B cell (primary cell): ENCODE data around the gene RAB43. TPM values are rescaled to one million over a fixed set of nuclear protein-coding genes. Genes with fewer than 3 reads are reported as not detected.
"Not testable (repeated sequence)": the region's sequence is repeated elsewhere in the genome, so short reads cannot be mapped to it uniquely, and the experiment has no call there.

Experiments used
- ATAC-seq: fragments of 200-7000 bp; cut with Tn5 transposase; one replicate; pipeline ENCODE4 v1.10.0; 2021; ENCODE audit warnings: low read depth, mild to moderate bottlenecking, moderate number of reproducible peaks, moderate library complexity
- CTCF ChIA-PET: fragments of 350-600 bp; sonication (Branson Sonifier 250); formaldehyde crosslinking; loops from one replicate; lab custom pipeline; 2021; ENCODE audit warnings: antibody characterized with exemption, inconsistent platforms; lab: Charles Lee
- POLR2A ChIA-PET: fragments of 350-600 bp; sonication (Branson Sonifier 250); formaldehyde crosslinking; loops from one replicate; lab custom pipeline; 2021; ENCODE audit warnings: antibody characterized with exemption; lab: Charles Lee
- DNase-seq: peaks from one replicate; pipeline ENCODE4 v3.0.0; 2013
- H2AFZ ChIP-seq: 2 replicates; pipeline ENCODE4 v1.6.1; 2012; ENCODE audit warnings: mild to moderate bottlenecking, low read depth, low read length; ENCODE audit not compliant: insufficient read depth, poor library complexity, severe bottlenecking
- H3K27ac ChIP-seq, 2 donors: 1 replicate in 1 of 2; 2 replicates in 1 of 2; pipeline ENCODE4 v1.5.1; 2012 to 2013; ENCODE audit warnings: low read length in 2 of 2, mild to moderate bottlenecking in 2 of 2, moderate library complexity in 1 of 2
- H3K27me3 ChIP-seq, 4 experiments: fragments of 200-600 bp in 1 of 4; sonication (generic) in 1 of 4; replicated peaks in 1 of 4; 1 replicate in 2 of 4; 2 replicates in 2 of 4; pipeline versions ENCODE4 v1.6.1 to v1.7.0; 2013 to 2016; ENCODE audit warnings: low read length in 3 of 4, mild to moderate bottlenecking in 2 of 4, mixed read lengths in 1 of 4, moderate library complexity in 1 of 4; ENCODE audit not compliant: insufficient read depth in 4 of 4, control insufficient read depth in 3 of 4; ENCODE audit errors: control extremely low read depth in 1 of 4
- H3K36me3 ChIP-seq, 2 experiments: replicated peaks in 1 of 2; 1 replicate in 1 of 2; 2 replicates in 1 of 2; pipeline versions ENCODE4 v1.6.1 to v1.7.1; 2013; ENCODE audit warnings: low read length in 1 of 2; ENCODE audit not compliant: insufficient read depth in 2 of 2, control insufficient read depth in 1 of 2; ENCODE audit errors: control extremely low read depth in 1 of 2, extremely low read depth in 1 of 2
- H3K4me1 ChIP-seq, 2 donors: fragments of 200-600 bp in 1 of 2; sonication (generic) in 1 of 2; 1 replicate in 1 of 2; 2 replicates in 1 of 2; pipeline versions ENCODE4 v1.5.1 to v1.6.1; 2013 to 2017; ENCODE audit warnings: low read length in 2 of 2; ENCODE audit not compliant: control insufficient read depth in 2 of 2, insufficient read depth in 2 of 2
- H3K4me2 ChIP-seq: replicated peaks from 2 replicates; pipeline ENCODE3; 2012; ENCODE audit warnings: mild to moderate bottlenecking, low read depth, low read length; ENCODE audit not compliant: poor library complexity, severe bottlenecking
- H3K4me3 ChIP-seq, 5 experiments: fragments of 200-600 bp in 1 of 5; sonication (generic) in 1 of 5; 1 replicate in 3 of 5; 2 replicates in 2 of 5; pipeline versions ENCODE4 v1.5.1 to v1.7.0; 2011 to 2016; ENCODE audit warnings: low read length in 4 of 5, mild to moderate bottlenecking in 4 of 5, low read depth in 2 of 5, control low read depth in 1 of 5, moderate library complexity in 1 of 5; ENCODE audit not compliant: insufficient read depth in 1 of 5; ENCODE audit errors: control extremely low read depth in 1 of 5, extremely low read depth in 1 of 5
- H3K79me2 ChIP-seq: fragments of 200-600 bp; sonication (generic); one replicate; pipeline ENCODE4 v1.6.0; 2016; ENCODE audit warnings: low read length; ENCODE audit not compliant: control insufficient read depth, insufficient read depth
- H3K9ac ChIP-seq: fragments of 200-600 bp; sonication (generic); 2 replicates; pipeline ENCODE4 v1.6.1; 2017; ENCODE audit warnings: mild to moderate bottlenecking, low read length, moderate library complexity
- H3K9me3 ChIP-seq, 3 donors: one replicate each; pipeline versions ENCODE4 v1.6.1 to v1.7.1; 2013; ENCODE audit warnings: low read length in 2 of 3; ENCODE audit not compliant: control insufficient read depth in 2 of 3, insufficient read depth in 1 of 3; ENCODE audit errors: control extremely low read depth in 1 of 3
- H4K20me1 ChIP-seq: 2 replicates; pipeline ENCODE4 v1.6.0; 2012; ENCODE audit warnings: mild to moderate bottlenecking, low read length; ENCODE audit not compliant: insufficient read depth, control insufficient read depth, poor library complexity, severe bottlenecking
- H3K27ac Mint-ChIP-seq: one replicate; pipeline ENCODE4 v1.8.0; 2021; ENCODE audit warnings: mixed read lengths
- H3K27me3 Mint-ChIP-seq: one replicate; pipeline ENCODE4 v1.8.0; 2021; ENCODE audit warnings: mixed read lengths
- H3K4me1 Mint-ChIP-seq: one replicate; pipeline ENCODE4 v1.8.0; 2021; ENCODE audit warnings: mixed read lengths
- H3K4me3 Mint-ChIP-seq: one replicate; pipeline ENCODE4 v1.8.0; 2021; ENCODE audit warnings: mixed read lengths
- H3K9me3 Mint-ChIP-seq: one replicate; pipeline ENCODE4 v1.8.0; 2022; ENCODE audit warnings: mixed read lengths; ENCODE audit not compliant: insufficient read depth
- CTCF ChIP-seq: fragments of 200-600 bp; IDR thresholded peaks from one replicate; pipeline ENCODE4 v1.8.0; 2022; ENCODE audit warnings: antibody characterized with exemption, mild to moderate bottlenecking
- EZH2 ChIP-seq: IDR thresholded peaks from 2 replicates; pipeline ENCODE4 v1.6.1; 2012; ENCODE audit warnings: borderline replicate concordance, low read depth, mild to moderate bottlenecking, moderate library complexity, low read length; ENCODE audit not compliant: insufficient read depth, poor library complexity, severe bottlenecking
- WGBS: methylation state at CpG from one replicate; pipeline ENCODE4 v1.1.5; 2013; ENCODE audit warnings: missing lambda C conversion rate; ENCODE audit not compliant: insufficient coverage; 5-methylcytosine and 5-hydroxymethylcytosine counted together
- intact Hi-C: fragments of 100-400 bp; cut with micrococcal nuclease; formaldehyde crosslinking; loops from one replicate; pipeline ENCODE4 v1.10.0; 2022
- polyA plus RNA-seq: library from polyadenylated mRNA; depleted of rRNA; stranded (reverse); fragments of >200 nt; gene quantifications from 2 replicates; pipeline ENCODE4 v1.2.3, GENCODE V29; 2012
- total RNA-seq, 2 donors: library from RNA; stranded (reverse); fragments of 120-200 nt in 1 of 2; gene quantifications; 1 replicate in 1 of 2; 2 replicates in 1 of 2; pipeline versions ENCODE4 v1.2.3 to v1.2.4, GENCODE V29; 2013 to 2022

RAB43 gene
- total and polyA plus RNA-seq, 2 donors (not counting 1 experiment from before 2014, with no cell fraction given) = 7.6 to 14.3 TPM

DNA sequence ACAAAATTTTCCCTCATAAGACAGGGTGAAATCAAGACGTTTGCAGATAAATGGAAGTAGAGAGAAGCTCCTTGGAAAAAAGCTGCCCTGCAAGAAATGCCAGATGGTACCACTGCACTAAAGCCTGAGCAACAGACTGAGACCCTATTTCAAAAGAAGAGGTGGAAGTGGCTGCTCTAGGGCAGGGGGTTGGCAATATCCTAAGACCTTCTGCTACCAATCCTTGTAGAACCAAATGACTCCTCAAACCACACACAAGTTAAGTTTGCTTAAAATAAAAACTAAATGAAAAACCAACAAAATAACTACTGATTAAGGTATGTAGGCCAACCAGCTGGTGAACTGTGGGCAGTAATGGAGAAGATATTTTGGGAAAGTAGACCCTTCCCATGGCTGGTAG, 21.3 kb downstream of the RAB43 start:
- Histone ChIP-seq H3K27me3 (no peaks in the 10 kb centered on the region), H3K27ac (no peak overlapping the region), H3K9me3 (no peaks in the 10 kb centered on the region), H3K4me3 (no peak overlapping the region), H3K9ac (no peak overlapping the region), H2AFZ (no peak overlapping the region), H3K79me2 (peaks cover 61% of the 10 kb centered on the region), H3K4me2 (no peak overlapping the region), H3K4me1 (no peaks in the 10 kb centered on the region), H4K20me1 (peaks cover 56% of the 10 kb centered on the region), H3K36me3 (no peaks in the 10 kb centered on the region)
- no peak for DNase-seq
- Mint-ChIP-seq H3K27ac (no peak overlapping the region), H3K27me3 (no peaks in the 10 kb centered on the region), H3K9me3 (peaks cover 4% of the 10 kb centered on the region), H3K4me3 (no peak overlapping the region), H3K4me1 (no peaks in the 10 kb centered on the region)
- no CpG with 5 or more reads among the region's 1 CpG for WGBS
- ChIA-PET POLR2A (no interaction called here), CTCF (interaction anchor here (1.2 kb wide), 1 partner anchor 62 kb away, joined by 3 read pairs; no protein-coding TSS in a partner anchor)
- intact Hi-C loops = no loop called here
- TF ChIP-seq EZH2 = no peak
- TF ChIP-seq CTCF = no peak
- ATAC-seq = no peak

DNA sequence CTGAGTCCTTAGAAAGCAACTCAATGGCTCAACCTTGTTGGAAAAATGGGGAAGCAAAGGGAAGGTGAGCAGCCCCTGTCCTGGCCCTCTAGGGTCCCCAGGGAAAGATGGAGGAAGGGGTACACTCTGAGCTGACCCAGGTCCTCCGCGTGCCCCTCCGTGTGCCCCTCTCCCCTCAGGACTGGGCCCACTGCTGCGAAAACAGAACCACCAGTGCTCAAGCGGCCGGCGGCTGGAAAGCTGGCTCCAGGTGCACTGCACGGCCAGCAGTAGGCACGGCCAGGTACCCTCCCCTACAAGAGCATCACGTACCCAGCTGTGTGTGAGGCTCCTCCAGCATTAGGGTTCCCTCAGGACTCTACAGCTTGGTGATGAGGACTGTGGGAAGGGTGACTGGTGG, 26.3 kb downstream of the RAB43 start:
- Mint-ChIP-seq H3K9me3 (peaks cover 4% of the 10 kb centered on the region), H3K27ac (no peak overlapping the region), H3K4me3 (no peak overlapping the region), H3K27me3 (no peaks in the 10 kb centered on the region), H3K4me1 (no peaks in the 10 kb centered on the region)
- CTCF ChIA-PET = interaction anchor here (0.6 to 3.7 kb wide), 2 partner anchors 57 to 125 kb away, joined by 3 to 11 read pairs; no protein-coding TSS in a partner anchor
- ATAC-seq = no peak
- WGBS = 100% methylated on average over 7 of the region's 10 CpGs
- Histone ChIP-seq H3K4me3 (no peak overlapping the region), H4K20me1 (peaks cover 29% of the 10 kb centered on the region), H3K4me1 (no peaks in the 10 kb centered on the region), H2AFZ (no peak overlapping the region), H3K36me3 (peaks cover 1 to 12% of the 10 kb centered on the region in 2 experiments), H3K4me2 (no peak overlapping the region), H3K79me2 (peaks cover 21% of the 10 kb centered on the region), H3K9me3 (no peaks in the 10 kb centered on the region), H3K9ac (no peak overlapping the region), H3K27ac (no peak overlapping the region), H3K27me3 (no peaks in the 10 kb centered on the region)
- intact Hi-C loops = no loop called here
- DNase-seq = no peak
- POLR2A ChIA-PET = no interaction called here
- no peak for TF ChIP-seq EZH2
- no peak for TF ChIP-seq CTCF

DNA sequence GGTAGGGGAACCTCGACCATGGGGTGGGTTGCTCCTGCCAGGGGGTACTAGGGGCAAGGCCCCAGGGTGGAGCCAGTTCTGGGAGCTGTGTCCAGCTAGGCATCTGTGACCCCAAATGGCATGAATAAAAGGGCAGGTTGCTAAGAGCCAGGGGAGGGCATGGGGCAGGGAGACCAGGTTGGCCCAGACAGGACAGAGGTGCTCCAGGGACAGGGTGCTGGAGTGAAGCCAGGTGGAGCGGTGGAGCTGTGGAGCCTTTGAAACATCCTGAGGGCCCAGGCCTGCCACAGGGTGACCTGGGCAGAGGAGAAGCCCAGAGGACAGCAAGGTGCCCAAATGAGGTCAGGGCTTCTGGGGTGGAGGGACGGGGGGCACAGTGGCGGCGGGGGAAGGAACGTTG, 33.3 kb downstream of the RAB43 start:
- H3K9me3 Mint-ChIP-seq, intact Hi-C loops, ATAC-seq: not testable (repeated sequence)

More for the DNA sequence above, 33.3 kb downstream of the RAB43 start:
- H3K4me1 ChIP-seq, H3K9ac ChIP-seq, POLR2A ChIA-PET, H3K4me1 Mint-ChIP-seq, H3K27me3 ChIP-seq, H3K27ac Mint-ChIP-seq, H3K4me3 ChIP-seq, H3K79me2 ChIP-seq, H3K4me3 Mint-ChIP-seq, H2AFZ ChIP-seq, H3K9me3 ChIP-seq, H3K36me3 ChIP-seq, CTCF ChIA-PET, H3K4me2 ChIP-seq, DNase-seq, H3K27me3 Mint-ChIP-seq, H3K27ac ChIP-seq, H4K20me1 ChIP-seq: not testable (repeated sequence)
- WGBS = no CpG with 5 or more reads among the region's 6 CpGs
